Measurements from ENCODE around the gene RGS16.
A peak's percentile ranks its signal among the peaks of the same experiment; 100 is the strongest.

The RGS16 gene

DNA sequence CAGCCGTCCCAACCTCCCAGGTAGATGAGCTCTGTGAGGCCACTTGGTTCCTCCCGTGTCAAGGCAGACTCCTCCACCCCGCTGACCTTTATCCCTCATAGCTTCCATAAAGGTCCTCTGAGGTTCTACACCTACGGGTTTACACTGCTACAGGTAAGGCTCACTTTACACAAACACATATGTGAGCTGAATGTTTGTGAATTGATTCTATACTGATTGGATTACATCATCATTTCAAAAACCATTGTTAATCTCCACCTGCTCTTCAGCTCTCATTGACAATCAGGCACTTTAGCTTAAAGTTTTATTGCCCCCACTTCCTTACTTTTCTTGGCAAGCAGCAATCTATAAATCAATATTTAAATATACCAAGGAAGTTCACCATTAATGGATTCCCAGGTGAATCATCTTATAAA is 12.8 kb upstream of the RGS16 start:
- H3K27ac ChIP-seq (ENCODE audit: low read depth, low read length): no peak overlapping the region
- H3K4me1 ChIP-seq (ENCODE audit: control insufficient read depth, insufficient read depth, low read length): peaks cover 48% of the 10 kb centered on the region
- H3K9ac ChIP-seq (ENCODE audit: low read length): peak overlapping the region; percentile 20
- no peaks in the 10 kb centered on the region for H3K9me3 ChIP-seq (ENCODE audit: control insufficient read depth, insufficient read depth, low read depth, low read length)
- H3K36me3 ChIP-seq (ENCODE audit: control insufficient read depth, insufficient read depth, low read length): no peaks in the 10 kb centered on the region
- H3K4me3 ChIP-seq (ENCODE audit: low read depth, low read length): peak overlapping the region; percentile 58; the same call in 1 of the 2 replicates
- H3K27me3 ChIP-seq (ENCODE audit: control insufficient read depth, insufficient read depth, low read length): peaks cover 44% of the 10 kb centered on the region

DNA sequence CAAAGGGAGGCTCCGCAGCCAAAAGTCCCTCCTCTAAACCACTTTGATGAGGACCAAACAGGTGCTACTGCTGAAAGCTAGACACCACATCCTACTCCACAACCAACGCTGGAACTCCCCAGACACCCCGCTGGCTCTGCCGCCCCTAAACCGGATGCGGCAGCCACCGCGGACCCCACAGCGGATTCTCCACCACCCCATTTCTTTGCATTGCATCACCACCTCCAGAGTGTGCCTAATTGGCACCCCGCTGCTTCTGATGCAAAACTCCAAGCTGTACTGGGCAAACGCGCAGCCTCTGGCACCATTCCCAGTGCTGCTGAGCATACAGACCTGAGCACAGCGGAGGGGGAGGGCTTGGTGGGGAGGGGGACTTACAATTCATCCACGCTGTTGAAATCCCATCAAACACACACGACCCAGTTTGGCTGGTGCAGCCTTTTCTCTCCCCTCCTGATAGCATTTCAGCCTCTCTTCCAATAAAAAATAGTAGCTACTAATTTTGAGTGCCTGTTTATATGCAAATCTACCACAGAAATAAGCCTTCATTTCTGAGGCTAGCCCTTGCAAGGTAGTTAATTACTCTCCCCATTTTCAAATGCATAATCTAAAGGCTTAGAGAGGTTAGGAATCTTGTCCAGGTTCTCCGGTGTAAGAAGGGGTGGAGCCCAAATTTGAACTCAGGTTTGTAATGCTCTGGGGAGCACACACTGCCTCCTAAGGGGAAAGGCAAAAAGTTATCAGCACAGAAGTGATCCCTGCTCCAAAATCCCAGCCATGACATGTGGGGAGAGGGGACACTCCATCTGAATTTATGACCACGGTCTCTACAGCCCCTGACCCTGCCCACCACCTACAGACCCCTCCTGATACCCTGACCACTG is 12.2 kb upstream of the RGS16 start:
- H3K36me3 ChIP-seq (ENCODE audit: control insufficient read depth, insufficient read depth, low read length): no peaks in the 10 kb centered on the region
- no peak overlapping the region; the same call in 1 of the 2 replicates for H3K27ac ChIP-seq (ENCODE audit: low read depth, low read length)
- peaks cover 47% of the 10 kb centered on the region for H3K27me3 ChIP-seq (ENCODE audit: control insufficient read depth, insufficient read depth, low read length)
- peak overlapping the region; percentile 75 for H3K9ac ChIP-seq (ENCODE audit: low read length)
- H3K4me1 ChIP-seq (ENCODE audit: control insufficient read depth, insufficient read depth, low read length): peaks cover 53% of the 10 kb centered on the region
- H3K9me3 ChIP-seq (ENCODE audit: control insufficient read depth, insufficient read depth, low read depth, low read length): no peaks in the 10 kb centered on the region
- peak overlapping the region; percentile 58 for H3K4me3 ChIP-seq (ENCODE audit: low read depth, low read length)

DNA sequence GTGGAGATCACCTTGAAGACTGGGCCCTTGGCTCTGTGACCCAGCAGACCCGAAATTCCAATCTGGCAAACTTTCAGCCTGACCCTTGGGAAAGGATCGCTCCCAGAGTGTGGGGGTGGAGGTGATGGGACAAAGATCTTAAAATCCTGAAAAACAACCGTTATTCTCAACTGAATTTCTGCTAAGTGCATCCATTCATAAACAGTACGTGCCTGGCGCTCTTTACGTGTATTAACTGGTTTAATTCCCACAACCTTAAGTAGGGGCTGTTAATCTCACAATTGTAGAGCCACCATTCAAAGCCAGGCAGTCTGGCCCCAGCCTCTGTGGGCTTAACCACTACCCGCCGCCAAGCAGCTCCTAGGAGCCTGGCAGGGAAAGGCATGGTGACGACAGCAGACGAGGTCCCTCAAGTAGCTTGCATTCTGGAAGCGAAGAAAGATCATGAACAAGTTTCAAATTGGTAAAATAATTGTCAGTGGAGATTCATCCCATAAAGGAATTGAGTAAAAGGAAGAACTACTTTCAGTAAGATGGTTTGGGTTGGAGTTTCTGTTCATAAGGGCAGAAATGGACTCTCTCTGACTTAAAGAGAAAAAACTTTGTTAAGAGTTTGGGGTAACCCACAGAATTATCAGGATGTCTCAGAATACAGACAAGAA is 11.4 kb upstream of the RGS16 start:
- H3K27me3 ChIP-seq (ENCODE audit: control insufficient read depth, insufficient read depth, low read length): peaks cover 48% of the 10 kb centered on the region
- H3K36me3 ChIP-seq (ENCODE audit: control insufficient read depth, insufficient read depth, low read length): no peaks in the 10 kb centered on the region
- H3K27ac ChIP-seq (ENCODE audit: low read depth, low read length): peak overlapping the region; percentile 49; the same call in 1 of the 2 replicates
- peak overlapping the region; percentile 75 for H3K9ac ChIP-seq (ENCODE audit: low read length)
- peak overlapping the region; percentile 58 for H3K4me3 ChIP-seq (ENCODE audit: low read depth, low read length)
- peaks cover 56% of the 10 kb centered on the region for H3K4me1 ChIP-seq (ENCODE audit: control insufficient read depth, insufficient read depth, low read length)
- H3K9me3 ChIP-seq (ENCODE audit: control insufficient read depth, insufficient read depth, low read depth, low read length): no peaks in the 10 kb centered on the region

DNA sequence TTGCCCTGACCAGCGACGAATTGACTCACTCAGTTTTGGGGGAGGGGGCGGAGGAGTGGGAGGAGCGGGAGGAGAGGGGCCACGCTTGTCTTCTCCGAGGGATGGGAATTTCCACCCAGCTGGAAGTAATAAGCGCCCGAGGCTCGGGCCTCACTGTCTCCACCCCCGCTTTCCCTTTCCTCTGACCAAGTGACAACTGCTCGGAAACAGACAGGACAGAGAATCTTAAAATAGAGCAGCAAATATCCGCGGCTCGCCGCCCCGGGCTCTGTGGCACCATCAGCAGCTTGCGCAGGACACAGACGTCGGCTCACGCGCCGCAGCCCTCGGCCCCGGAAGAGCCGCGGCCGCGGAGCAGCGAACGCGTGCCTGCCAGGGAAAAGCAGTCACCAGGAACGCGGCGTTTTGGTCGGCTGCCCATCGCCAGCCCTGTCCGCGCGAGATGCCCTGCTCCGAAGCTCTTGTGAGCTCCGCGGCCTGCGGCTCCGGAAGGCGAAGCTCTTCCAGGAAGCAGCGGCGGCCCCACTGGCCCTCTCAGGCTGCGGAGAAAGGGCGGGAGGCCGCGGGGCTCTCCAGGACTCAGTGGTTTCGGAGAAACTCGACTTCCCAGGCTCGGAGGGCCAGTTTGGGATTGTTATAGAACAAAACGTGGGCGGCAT is 10.7 kb upstream of the RGS16 start:
- no peaks in the 10 kb centered on the region for H3K9me3 ChIP-seq (ENCODE audit: control insufficient read depth, insufficient read depth, low read depth, low read length)
- peak overlapping the region; percentile 75 for H3K9ac ChIP-seq (ENCODE audit: low read length)
- H3K36me3 ChIP-seq (ENCODE audit: control insufficient read depth, insufficient read depth, low read length): no peaks in the 10 kb centered on the region
- H3K4me1 ChIP-seq (ENCODE audit: control insufficient read depth, insufficient read depth, low read length): peaks cover 58% of the 10 kb centered on the region
- H3K27me3 ChIP-seq (ENCODE audit: control insufficient read depth, insufficient read depth, low read length): peaks cover 54% of the 10 kb centered on the region
- peak overlapping the region; percentile 49; the same call in 1 of the 2 replicates for H3K27ac ChIP-seq (ENCODE audit: low read depth, low read length)
- peak overlapping the region; percentile 58 for H3K4me3 ChIP-seq (ENCODE audit: low read depth, low read length)

DNA sequence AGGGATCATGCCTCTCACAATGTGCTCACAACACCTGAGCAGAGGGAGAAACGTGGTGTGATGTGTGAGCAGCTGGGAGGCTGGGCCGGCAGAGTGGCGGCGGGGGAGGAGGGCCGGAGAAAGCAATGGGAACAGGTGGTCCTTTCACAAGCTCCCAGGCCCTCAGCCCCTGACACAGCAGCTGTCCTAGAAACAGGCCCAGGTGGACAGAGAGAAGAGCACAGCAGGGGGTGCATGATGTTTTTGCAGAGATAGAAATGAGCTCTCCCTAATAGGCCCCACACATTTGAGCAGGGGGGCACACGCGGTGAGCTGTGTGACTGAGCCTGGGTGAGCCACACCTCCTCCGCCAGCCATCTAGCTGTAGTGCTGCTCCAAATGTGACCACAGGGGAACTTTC is 7.6 kb upstream of the RGS16 start:
- Histone ChIP-seq H3K27me3 (ENCODE audit: control insufficient read depth, insufficient read depth, low read length) (peaks cover 62% of the 10 kb centered on the region), H3K4me1 (ENCODE audit: control insufficient read depth, insufficient read depth, low read length) (peaks cover 39% of the 10 kb centered on the region)

DNA sequence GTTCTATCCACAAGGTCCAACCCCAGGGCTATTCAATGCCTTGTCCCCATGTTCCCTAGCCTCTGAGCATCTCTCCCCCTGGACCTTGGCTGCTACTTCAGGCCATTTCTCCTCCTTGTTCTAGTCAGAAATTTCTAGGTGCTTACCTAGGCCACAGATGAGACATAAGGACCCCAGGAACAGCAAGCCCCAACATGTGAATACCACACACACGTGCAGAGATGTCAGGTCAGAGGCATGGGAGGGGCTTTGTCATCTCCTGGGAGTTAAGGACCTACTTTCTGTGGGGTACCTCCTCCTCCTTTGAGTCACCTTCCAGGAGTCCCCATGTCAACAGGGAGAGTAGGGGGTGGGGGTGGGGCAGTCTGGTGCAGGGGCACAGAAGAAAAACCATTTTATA is 7.1 kb upstream of the RGS16 start:
- Histone ChIP-seq H3K9ac (ENCODE audit: low read length) (no peak overlapping the region), H3K9me3 (ENCODE audit: control insufficient read depth, insufficient read depth, low read depth, low read length) (no peaks in the 10 kb centered on the region), H3K36me3 (ENCODE audit: control insufficient read depth, insufficient read depth, low read length) (no peaks in the 10 kb centered on the region), H3K4me1 (ENCODE audit: control insufficient read depth, insufficient read depth, low read length) (peaks cover 35% of the 10 kb centered on the region), H3K4me3 (ENCODE audit: low read depth, low read length) (no peak overlapping the region), H3K27ac (ENCODE audit: low read depth, low read length) (no peak overlapping the region), H3K27me3 (ENCODE audit: control insufficient read depth, insufficient read depth, low read length) (peaks cover 58% of the 10 kb centered on the region)

More for the DNA sequence above, 7.6 kb upstream of the RGS16 start:
- no peaks in the 10 kb centered on the region for H3K9me3 ChIP-seq (ENCODE audit: control insufficient read depth, insufficient read depth, low read depth, low read length)
- no peak overlapping the region for H3K4me3 ChIP-seq (ENCODE audit: low read depth, low read length)
- H3K27ac ChIP-seq (ENCODE audit: low read depth, low read length): no peak overlapping the region
- H3K9ac ChIP-seq (ENCODE audit: low read length): no peak overlapping the region
- no peaks in the 10 kb centered on the region for H3K36me3 ChIP-seq (ENCODE audit: control insufficient read depth, insufficient read depth, low read length)

DNA sequence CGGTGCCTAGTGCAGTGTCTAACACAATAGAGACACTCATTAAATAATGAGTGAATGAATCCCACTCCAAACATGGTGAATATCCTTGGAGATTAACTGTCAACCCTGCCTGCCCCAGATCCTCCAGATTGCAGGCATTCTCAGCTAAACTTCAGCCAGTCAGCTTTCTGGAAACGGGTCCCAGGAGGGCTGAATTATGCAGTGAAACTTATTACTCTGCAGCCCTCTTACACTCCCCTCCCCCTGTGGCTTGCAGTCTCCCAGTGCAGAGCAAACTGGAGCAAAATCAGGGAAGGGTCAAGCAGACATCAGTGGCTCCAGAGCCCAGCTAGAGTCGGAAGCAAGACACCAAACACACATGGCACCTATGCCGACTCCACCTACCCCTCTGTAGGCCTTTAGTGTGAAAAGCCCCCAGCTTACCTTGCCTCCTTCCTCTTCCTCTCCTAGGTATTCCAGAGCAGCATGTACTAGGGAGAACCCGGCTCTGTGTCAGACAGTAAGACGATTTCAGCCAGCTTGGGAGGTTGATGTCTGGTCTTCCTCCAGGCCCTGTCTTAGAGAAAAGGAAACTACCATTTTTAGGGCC is 6.5 kb upstream of the RGS16 start:
- H3K27ac ChIP-seq (ENCODE audit: low read depth, low read length): no peak overlapping the region
- no peaks in the 10 kb centered on the region for H3K36me3 ChIP-seq (ENCODE audit: control insufficient read depth, insufficient read depth, low read length)
- H3K9ac ChIP-seq (ENCODE audit: low read length): no peak overlapping the region
- peaks cover 30% of the 10 kb centered on the region for H3K4me1 ChIP-seq (ENCODE audit: control insufficient read depth, insufficient read depth, low read length)
- H3K9me3 ChIP-seq (ENCODE audit: control insufficient read depth, insufficient read depth, low read depth, low read length): no peaks in the 10 kb centered on the region
- no peak overlapping the region for H3K4me3 ChIP-seq (ENCODE audit: low read depth, low read length)
- H3K27me3 ChIP-seq (ENCODE audit: control insufficient read depth, insufficient read depth, low read length): peaks cover 56% of the 10 kb centered on the region

DNA sequence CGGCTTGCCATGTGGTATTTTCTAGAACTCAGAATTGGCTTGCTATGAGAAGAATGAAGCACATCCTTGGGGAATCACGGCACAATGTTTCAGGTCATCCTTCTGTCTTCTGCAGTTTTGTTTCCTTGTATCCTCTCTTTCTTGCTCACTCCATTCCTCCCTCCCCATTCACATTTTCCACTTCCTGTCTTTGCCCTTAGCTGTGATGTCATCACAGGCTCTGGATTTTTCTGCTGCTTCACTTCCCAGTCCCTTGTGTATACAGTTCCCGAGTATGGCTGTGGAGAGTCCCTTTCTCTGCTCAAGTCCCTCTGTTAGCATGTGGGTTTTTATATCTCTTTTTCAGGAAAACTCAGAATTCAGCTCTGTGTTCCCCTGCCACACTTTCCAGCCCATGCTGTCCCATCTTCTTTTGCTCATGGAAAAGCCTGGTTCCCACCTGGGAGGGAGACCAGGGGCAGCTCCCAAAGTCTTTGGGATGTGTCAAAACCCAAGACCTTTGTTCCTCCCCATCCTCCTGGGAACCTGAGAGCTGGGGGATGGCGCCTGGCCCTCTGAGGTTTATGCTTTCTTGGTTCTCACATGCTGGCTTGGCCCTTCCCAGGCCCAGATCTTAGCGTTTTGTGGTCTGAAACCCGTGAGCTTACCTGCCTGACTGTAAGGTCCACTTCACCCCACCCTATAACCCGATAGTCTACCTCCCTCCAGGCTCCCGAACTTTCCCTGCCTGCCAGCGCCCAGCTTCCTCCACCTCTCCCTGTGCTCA is 4.8 kb upstream of the RGS16 start:
- Histone ChIP-seq H3K27me3 (ENCODE audit: control insufficient read depth, insufficient read depth, low read length) (peaks cover 61% of the 10 kb centered on the region), H3K27ac (ENCODE audit: low read depth, low read length) (no peak overlapping the region), H3K36me3 (ENCODE audit: control insufficient read depth, insufficient read depth, low read length) (no peaks in the 10 kb centered on the region), H3K4me3 (ENCODE audit: low read depth, low read length) (no peak overlapping the region), H3K9me3 (ENCODE audit: control insufficient read depth, insufficient read depth, low read depth, low read length) (no peaks in the 10 kb centered on the region), H3K4me1 (ENCODE audit: control insufficient read depth, insufficient read depth, low read length) (peaks cover 27% of the 10 kb centered on the region), H3K9ac (ENCODE audit: low read length) (no peak overlapping the region)

DNA sequence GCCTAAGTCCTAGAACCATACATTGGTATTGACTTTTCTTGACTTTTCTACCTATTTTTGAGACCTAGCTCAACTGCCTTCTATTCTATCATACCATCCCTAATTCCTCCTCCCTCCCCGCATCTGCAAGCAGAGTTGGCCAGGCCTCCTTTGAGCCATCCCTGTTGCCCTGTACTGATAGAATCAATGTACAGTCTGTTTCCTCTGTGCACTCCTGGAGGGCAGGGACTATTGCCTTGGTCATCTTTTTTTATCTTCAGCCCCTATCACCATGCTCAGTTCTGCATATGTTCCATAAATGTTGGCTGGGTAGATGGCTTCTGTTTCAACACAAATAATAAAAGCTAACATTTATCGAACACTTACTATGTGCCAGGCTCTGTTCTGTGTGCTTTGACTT is 4.0 kb upstream of the RGS16 start:
- Histone ChIP-seq H3K4me3 (ENCODE audit: low read depth, low read length) (no peak overlapping the region), H3K36me3 (ENCODE audit: control insufficient read depth, insufficient read depth, low read length) (no peaks in the 10 kb centered on the region), H3K9me3 (ENCODE audit: control insufficient read depth, insufficient read depth, low read depth, low read length) (no peaks in the 10 kb centered on the region), H3K9ac (ENCODE audit: low read length) (no peak overlapping the region), H3K27me3 (ENCODE audit: control insufficient read depth, insufficient read depth, low read length) (peaks cover 61% of the 10 kb centered on the region), H3K27ac (ENCODE audit: low read depth, low read length) (no peak overlapping the region), H3K4me1 (ENCODE audit: control insufficient read depth, insufficient read depth, low read length) (peaks cover 33% of the 10 kb centered on the region)

DNA sequence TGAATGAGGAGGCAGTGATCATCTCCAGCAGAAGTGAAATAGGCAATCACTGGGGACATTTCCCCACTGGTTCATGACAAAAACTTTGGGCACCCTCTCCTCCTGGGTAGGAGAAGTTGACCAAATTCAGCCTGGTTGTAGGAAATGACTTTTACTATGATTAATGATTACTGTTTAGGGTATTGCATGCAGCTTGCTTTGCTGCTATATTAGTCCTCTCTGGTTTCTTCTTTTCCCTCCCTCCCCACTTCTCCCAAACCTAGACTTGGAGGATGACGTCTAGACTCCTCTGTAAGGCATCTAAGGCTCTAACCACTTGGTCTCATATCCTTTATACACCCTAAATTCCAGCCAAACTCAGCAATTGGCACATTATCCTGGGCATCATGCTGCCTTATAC is 3.4 kb upstream of the RGS16 start:
- H3K9ac ChIP-seq (ENCODE audit: low read length): no peak overlapping the region
- no peak overlapping the region for H3K27ac ChIP-seq (ENCODE audit: low read depth, low read length)
- no peak overlapping the region for H3K4me3 ChIP-seq (ENCODE audit: low read depth, low read length)
- peaks cover 61% of the 10 kb centered on the region for H3K27me3 ChIP-seq (ENCODE audit: control insufficient read depth, insufficient read depth, low read length)
- H3K9me3 ChIP-seq (ENCODE audit: control insufficient read depth, insufficient read depth, low read depth, low read length): no peaks in the 10 kb centered on the region
- H3K4me1 ChIP-seq (ENCODE audit: control insufficient read depth, insufficient read depth, low read length): peaks cover 34% of the 10 kb centered on the region
- no peaks in the 10 kb centered on the region for H3K36me3 ChIP-seq (ENCODE audit: control insufficient read depth, insufficient read depth, low read length)

Measured in HUES6 (cell line).